Stimulated activated CD8-positive, alpha-beta memory T cell treated with anti-CD3 and anti-CD28 coated beads, Interleukin-15, amount 100 ng/mL, for 1 hour (primary cell): Measurements from ENCODE around the gene HERC2.
"Not testable (repeated sequence)": the region's sequence is repeated elsewhere in the genome, so short reads cannot be mapped to it uniquely, and the experiment has no call there.

ENCODE experiments used
- DNase-seq: peaks from one replicate; pipeline ENCODE4 v3.0.0-alpha.2; 2020; ENCODE audit warnings: low read depth

The HERC2 gene

GRCh38 chr15:28322129-28322588, at the start of gene HERC2:
TSS of gene HERC2 (minus strand) at chr15:28322179. CDS start at chr15:28321433, 746 bp downstream.
- not testable (repeated sequence) for DNase-seq

GRCh38 chr15:28365502-28365901, 43.5 kb upstream of the HERC2 start:
- not testable (repeated sequence) for DNase-seq

- DNase-seq, result not testable (repeated sequence)
Observed at GRCh38 chr15:28357984-28358383, 36.0 kb upstream of the HERC2 start, which contains the start of gene GOLGA6L24. TSS of gene GOLGA6L24 (minus strand) at chr15:28358084. CDS start at chr15:28358023, 61 bp downstream.

GRCh38 chr15:28321358-28322078, 461 bp downstream of the HERC2 start:
- not testable (repeated sequence) for DNase-seq

GRCh38 chr15:28319725-28320124, 2.3 kb downstream of the HERC2 start:
- DNase-seq, result not testable (repeated sequence)

- DNase-seq, result not testable (repeated sequence)
Observed at GRCh38 chr15:28318828-28319227, 3.2 kb downstream of the HERC2 start.

- not testable (repeated sequence) for DNase-seq
Observed at GRCh38 chr15:28318122-28318521, 3.9 kb downstream of the HERC2 start.

GRCh38 chr15:28316958-28317357, 5.0 kb downstream of the HERC2 start:
- not testable (repeated sequence) for DNase-seq

GRCh38 chr15:28310454-28310853, 11.5 kb downstream of the HERC2 start:
- not testable (repeated sequence) for DNase-seq

GRCh38 chr15:28308718-28309117, 13.3 kb downstream of the HERC2 start:
- not testable (repeated sequence) for DNase-seq

- not testable (repeated sequence) for DNase-seq
Observed at GRCh38 chr15:28305700-28306099, 16.3 kb downstream of the HERC2 start.

GRCh38 chr15:28297434-28297833, 24.5 kb downstream of the HERC2 start:
- DNase-seq, result not testable (repeated sequence)

- not testable (repeated sequence) for DNase-seq
Observed at GRCh38 chr15:28296814-28297213, 25.2 kb downstream of the HERC2 start.

- not testable (repeated sequence) for DNase-seq
Observed at GRCh38 chr15:28295009-28295563, 26.9 kb downstream of the HERC2 start.

- not testable (repeated sequence) for DNase-seq
Observed at GRCh38 chr15:28294560-28294959, 27.4 kb downstream of the HERC2 start.

- no peak for DNase-seq
Observed at GRCh38 chr15:28289694-28290463, 32.1 kb downstream of the HERC2 start.

GRCh38 chr15:28288830-28289693, 32.9 kb downstream of the HERC2 start:
- DNase-seq, result not testable (repeated sequence)

- DNase-seq, result not testable (repeated sequence)
Observed at GRCh38 chr15:28286659-28287058, 35.3 kb downstream of the HERC2 start.

- DNase-seq, result no peak
Observed at GRCh38 chr15:28286031-28286430, 35.9 kb downstream of the HERC2 start.

GRCh38 chr15:28281876-28282275, 40.1 kb downstream of the HERC2 start:
- DNase-seq, result no peak

GRCh38 chr15:28274635-28275034, 47.3 kb downstream of the HERC2 start:
- no peak for DNase-seq
